ENCODE results near the gene MAB21L2.

- no peak for TF ChIP-seq CTCF (IDR thresholded peaks at IDR 0.05)
- no peak for TF ChIP-seq POLR2A (IDR thresholded peaks at IDR 0.05)
Measured at GRCh38 chr4:150624055-150624454, 42.1 kb downstream of the MAB21L2 start.

All from testis (tissue), 2 donors.